NCI-H460 (cell line): Measurements from ENCODE around the gene HIGD2B. TPM values are rescaled to one million over a fixed set of nuclear protein-coding genes. Genes with fewer than 3 reads are reported as not detected.

Source experiments
- small RNA-seq, 2 experiments: library from RNA; depleted of rRNA; stranded (forward); fragments of <200 nt; gene quantifications; one replicate each; pipeline ENCODE3, GENCODE V24; 2014
- total RNA-seq: library from RNA; depleted of rRNA; stranded (reverse); fragments of >200 nt; shearing (Covaris generic); gene quantifications from 2 replicates; pipeline ENCODE4 v1.2.3, GENCODE V29; 2014; rRNA removed

HIGD2B gene
- total RNA-seq, 1 experiment from 2014 or later, result not detected

Small RNAs within 50 kb of the gene (small RNA-seq; reads per million reads assigned to genes)
- gene RN7SL853P, result 0 reads per million in 2 experiments

Other genes starting within 250 kb of the HIGD2B start
- 54.8 and 61.2 TPM in 2 replicates for gene ARIH1, start 211.9 kb downstream of the HIGD2B start, total RNA-seq
- not detected in 2 replicates for gene GOLGA6B, start 31.5 kb downstream of the HIGD2B start, total RNA-seq
- gene BBS4, start within 50 bp of the HIGD2B start, total RNA-seq, result 23.7 and 24.8 TPM in 2 replicates
- gene ADPGK, start 97.6 kb upstream of the HIGD2B start, total RNA-seq, result 56.8 and 58.8 TPM in 2 replicates